NCI-H526 (cell line): ENCODE results near the gene IRAK2.
"Not testable (repeated sequence)": the region's sequence is repeated elsewhere in the genome, so short reads cannot be mapped to it uniquely, and the experiment has no call there.

Experiments used
- DNase-seq, 2 experiments: peaks; one replicate each; lab custom pipeline; 2025; lab: John Stamatoyannopoulos, UW

IRAK2 gene, protein sequence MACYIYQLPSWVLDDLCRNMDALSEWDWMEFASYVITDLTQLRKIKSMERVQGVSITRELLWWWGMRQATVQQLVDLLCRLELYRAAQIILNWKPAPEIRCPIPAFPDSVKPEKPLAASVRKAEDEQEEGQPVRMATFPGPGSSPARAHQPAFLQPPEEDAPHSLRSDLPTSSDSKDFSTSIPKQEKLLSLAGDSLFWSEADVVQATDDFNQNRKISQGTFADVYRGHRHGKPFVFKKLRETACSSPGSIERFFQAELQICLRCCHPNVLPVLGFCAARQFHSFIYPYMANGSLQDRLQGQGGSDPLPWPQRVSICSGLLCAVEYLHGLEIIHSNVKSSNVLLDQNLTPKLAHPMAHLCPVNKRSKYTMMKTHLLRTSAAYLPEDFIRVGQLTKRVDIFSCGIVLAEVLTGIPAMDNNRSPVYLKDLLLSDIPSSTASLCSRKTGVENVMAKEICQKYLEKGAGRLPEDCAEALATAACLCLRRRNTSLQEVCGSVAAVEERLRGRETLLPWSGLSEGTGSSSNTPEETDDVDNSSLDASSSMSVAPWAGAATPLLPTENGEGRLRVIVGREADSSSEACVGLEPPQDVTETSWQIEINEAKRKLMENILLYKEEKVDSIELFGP

DNA sequence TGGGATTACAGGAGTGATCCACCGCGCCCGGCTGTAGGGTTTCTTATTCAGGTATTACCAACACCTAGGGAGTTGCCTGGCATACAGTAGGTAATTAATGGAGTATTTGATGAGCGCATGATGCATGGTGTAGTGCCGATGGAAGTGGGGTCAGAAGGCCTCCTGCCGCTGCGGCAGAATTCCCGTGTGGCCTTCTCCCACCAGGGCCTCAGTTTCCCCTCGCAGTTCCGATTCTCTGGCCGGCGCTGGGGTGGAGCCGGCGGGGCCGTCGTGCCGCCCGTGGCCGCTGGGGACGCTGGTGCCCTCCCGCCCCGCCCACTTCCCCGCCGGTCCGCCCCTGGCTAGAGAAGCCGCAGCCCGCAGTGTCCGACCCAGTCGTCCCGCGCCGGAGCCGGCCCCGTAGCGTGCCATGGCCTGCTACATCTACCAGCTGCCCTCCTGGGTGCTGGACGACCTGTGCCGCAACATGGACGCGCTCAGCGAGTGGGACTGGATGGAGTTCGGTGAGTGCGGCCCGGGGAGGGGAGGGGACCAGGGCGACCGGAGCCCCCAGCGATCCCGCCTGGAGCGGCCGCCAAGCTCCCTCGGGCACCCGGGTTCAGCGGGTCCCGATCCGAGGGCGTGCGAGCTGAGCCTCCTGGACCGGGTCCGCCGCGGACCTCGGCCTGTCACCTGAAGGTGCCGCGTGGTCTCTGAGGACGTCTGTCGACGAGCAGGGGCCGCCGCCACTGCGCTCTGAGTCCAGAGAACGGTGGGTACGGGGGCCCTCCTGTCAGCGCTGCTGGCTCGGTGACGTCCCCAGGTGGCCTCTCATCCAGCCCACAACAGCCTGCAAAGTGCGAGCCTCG, at the start of gene IRAK2:
Gene IRAK2 (plus strand): TSS at position 374 of the 848 bp plus-strand sequence. CDS start 36 bp downstream, at position 410.
- peak in 1 of 2 experiments; percentile 72 for DNase-seq

DNA sequence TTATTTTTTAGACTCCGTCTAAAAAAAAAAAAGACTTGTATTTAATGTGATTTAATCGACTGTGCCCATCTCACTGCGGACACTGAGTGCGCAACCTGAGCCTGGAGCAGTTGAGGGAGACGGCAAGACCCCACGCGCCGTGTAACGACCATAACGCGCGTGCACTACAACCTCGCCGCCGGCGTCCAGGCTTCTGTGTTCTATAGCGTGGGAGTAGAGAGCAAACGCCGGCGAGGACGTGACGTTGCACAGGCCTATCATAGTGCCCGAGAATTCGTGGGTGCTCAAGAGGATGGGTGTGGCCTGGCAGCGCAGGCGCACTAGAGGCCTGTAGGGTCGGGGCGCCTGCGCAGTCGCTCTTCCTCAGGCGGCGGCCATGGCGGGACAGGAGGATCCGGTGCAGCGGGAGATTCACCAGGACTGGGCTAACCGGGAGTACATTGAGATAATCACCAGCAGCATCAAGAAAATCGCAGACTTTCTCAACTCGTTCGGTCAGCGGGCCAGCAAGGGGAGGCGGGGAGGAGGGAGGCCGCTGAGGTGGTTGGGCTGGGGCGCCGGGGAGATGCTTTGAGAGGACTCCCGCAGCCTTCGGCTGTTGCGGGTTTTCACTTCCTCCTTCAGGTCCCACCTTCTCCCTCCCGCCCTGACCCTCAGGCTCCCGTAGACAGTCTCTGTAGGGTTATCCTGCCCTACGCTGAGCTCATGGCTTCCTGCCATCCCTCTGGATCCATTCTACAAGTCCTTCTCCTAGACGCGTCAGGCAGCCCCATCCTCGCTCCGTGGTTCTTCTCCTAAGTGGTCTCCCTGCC, 49.2 kb upstream of the IRAK2 start, which contains the start of gene BRK1:
Gene BRK1 (plus strand): TSS at position 350 of the 812 bp plus-strand sequence. CDS start 27 bp downstream, at position 377.
- DNase-seq = peak; percentile 92 to 96

DNA sequence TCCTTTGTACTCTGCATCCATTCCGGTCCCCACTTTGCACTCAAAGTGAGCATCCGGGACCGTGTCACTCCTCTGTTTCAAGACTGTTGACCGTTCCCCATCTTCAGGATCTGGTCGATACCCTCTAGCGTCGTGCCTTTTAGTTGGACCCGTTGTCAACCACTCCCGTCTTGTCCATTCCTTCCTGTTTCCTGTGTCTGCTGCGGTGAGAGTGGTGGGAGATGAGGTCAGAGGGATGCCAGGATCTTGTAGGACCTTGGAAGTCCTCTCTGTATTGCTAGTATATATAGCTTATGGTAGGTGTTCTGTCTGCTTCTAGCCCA, 48.6 kb upstream of the IRAK2 start:
- no peak for DNase-seq

DNA sequence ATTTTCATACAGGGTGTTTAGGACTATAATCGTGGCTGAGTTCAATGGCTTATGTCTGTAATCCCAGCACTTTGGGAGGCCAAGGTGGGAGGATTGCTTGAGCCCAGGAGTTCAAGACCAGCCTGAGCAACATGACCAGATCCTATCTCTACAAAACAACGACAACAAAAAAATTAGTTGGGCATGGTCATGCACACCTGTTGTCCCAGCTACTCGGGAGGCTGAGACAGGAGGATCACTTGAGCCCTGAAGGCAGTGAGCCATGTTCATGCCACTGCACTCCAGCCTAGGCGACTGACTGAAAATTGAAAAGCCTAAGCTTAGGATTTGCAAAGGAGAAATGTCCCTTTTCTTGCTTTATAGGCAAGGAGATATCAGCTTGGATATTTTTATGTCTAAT, 47.8 kb upstream of the IRAK2 start:
- no peak for DNase-seq

DNA sequence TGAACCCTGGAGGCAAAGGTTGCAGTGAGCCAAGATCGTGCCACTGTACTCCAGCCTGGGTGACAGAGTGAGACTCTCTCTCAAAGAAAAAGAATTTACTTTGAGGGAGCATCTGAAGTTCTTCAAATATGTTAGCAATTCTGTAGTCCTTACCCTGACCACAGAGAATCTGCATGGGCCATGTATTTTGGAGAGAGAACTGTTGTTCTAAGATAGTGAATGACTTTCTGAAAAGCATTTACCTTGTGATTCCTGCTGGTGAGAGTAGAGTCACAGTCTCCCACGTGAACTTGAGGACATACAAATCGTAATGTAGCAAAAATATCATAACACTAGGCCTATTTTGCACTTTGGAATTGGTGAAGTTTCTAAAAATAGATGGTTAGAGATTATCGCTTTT, 45.3 kb upstream of the IRAK2 start:
- DNase-seq = no peak

DNA sequence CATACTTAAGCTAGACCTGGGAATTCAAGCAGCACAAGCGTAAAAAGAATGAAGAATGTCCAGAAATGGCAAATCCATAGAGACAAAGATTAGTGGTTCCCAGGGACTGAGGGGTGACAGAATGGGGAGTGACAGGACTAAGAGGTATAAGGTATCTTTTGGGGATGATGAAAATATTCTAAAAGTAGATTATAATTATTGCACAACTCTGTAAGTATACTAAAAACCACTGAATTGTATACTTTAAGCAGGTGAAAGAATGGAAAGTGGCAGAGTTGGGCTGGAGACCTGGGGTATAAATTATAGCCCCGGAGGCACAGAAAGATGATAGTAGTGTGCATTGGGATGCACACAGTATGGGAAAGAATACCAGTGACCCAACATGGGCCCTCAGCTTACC, 43.7 kb upstream of the IRAK2 start:
- DNase-seq = no peak

DNA sequence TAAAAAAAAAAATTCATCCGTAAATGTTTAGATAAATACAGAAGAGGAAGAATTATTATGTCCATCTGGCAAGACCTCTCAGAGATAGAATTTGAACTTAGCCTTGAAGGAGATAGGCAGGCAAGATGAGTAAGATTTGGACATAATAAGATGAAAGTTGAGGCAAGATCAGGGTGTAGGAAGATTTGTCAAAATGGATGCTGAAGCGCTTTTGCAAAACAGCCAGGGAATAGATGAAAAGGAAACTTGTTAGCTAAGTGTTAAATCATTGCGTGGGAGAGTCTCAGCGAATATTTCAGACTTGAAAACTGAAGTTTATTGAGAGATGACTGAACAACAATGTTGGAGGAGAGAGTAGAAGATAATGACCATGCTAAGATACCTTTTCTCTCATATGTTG, 42.0 kb upstream of the IRAK2 start:
- DNase-seq = no peak

DNA sequence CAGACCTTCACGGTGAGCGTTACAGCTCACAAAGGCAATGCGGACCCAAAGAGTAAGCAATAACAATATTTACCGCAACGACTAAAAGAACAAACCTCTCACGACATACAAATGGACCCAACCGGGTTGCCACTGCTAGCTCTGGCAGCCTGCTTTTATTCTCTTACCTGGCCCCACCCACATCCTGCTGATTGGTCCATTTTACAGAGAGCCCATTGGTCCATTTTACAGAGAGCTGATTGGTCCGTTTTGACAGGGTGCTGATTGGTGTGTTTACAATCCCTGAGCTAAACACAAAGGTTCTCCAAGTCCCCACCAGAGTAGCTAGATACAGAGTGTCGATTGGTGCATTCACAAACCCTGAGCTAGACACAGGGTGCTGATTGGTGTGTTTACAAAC, 28.8 kb upstream of the IRAK2 start:
- DNase-seq = not testable (repeated sequence)

DNA sequence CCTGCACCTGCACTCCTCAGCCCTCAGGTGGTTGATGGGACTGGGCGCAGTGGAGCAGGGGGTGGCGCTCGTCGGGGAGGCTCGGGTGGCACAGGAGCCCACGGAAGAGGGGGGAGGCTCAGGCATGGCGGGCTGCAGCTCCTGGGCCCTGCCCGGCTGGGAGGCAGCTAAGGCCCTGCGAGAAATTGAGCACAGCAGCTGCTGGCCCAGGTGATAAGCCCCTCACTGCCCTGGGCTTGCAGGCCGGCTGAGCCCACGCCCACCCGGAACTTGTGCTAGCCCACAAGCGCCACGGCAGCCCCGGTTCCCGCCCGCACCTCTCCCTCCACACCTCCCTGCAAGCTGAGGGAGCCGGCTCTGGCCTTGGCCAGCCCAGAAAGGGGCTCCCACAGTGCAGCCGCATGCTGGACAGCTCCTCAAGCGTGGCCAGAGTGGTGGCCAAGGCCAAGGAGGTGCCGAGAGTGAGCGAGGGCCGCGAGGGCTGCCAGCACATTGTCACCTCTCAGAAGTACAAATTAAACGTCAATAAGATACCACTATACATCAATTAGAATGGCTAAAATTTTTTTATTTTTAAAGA, 28.2 kb upstream of the IRAK2 start:
- no peak for DNase-seq

DNA sequence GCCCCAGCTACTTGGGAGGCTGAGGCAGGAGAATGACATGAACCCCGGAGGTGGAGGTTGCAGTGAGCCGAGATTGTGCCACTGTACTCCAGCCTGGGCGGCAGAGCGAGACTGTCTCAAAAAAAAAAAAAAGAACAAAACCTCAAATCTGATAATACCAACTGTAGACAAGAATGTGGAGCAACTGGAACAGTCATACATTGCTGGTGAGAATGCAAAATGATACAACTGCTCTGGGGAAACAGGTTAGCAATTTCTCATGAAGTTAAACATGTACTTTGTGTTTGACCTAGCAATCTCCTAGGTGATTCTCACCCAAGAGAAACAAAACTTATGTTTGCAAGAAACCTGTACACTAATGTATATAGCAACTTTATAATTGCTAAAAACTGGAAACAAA, 27.5 kb upstream of the IRAK2 start:
- DNase-seq = no peak

DNA sequence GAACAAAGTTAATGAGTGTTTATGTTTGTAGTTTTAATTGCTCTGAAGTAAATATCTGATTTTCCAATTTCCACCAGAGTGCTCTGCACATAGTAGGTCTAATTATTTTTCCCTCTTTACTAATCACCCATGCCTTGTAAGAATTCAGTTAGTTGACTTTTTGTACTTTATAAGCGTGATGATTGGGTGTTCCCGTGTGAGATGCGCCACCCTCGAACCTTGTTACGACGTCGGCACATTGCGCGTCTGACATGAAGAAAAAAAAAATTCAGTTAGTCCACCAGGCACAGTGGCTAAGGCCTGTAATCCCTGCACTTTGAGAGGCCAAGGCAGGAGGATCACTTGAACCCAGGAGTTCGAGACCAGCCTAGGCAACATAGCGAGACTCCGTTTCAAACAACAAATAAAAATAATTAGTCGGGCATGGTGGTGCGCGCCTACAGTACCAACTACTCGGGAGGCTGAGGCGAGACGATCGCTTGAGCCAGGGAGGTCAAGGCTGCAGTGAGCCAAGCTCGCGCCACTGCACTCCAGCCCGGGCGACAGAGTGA, 23.6 kb upstream of the IRAK2 start:
- DNase-seq = no peak

DNA sequence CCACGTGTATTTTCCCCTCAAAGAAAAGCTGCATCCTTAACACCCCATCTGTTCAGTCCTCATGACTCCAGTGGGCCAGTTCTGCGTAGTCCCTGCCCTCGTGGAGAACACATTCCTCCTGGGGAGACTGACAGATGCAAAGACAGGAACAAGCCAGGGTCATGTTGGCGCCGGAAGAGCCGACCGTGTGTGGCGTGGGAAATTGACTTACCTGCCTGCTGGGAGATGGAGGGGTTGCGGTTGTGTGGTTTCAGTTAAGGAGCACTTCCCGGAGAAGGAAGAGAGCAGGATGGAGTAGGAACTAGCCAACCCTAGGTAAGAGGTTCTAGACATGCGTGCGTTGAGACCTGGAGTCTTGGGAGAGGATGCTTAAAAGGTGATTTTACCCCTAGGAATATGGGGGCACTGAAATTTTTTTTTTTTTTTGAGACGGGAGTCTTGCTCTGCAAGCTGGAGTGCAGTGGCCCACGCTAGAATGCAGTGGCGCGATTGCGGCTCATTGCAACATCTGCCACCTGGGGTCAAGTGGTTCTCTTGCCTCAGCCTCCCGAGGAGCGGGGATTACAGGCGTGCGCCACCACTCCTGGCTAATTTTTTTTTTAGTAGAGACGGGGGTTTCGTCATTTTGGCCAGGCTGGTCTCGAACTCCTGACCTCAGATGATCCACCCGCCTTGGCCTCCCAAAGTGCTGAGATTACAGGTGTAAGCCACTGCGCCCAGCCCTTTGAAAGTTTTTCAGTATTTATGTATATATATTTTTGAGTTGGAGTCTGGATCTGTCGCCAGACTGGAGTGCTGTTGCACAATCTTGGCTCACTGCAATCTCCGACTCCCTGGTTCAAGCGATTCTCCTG, 21.8 kb upstream of the IRAK2 start:
- peak in 1 of 2 experiments; percentile 41 for DNase-seq

DNA sequence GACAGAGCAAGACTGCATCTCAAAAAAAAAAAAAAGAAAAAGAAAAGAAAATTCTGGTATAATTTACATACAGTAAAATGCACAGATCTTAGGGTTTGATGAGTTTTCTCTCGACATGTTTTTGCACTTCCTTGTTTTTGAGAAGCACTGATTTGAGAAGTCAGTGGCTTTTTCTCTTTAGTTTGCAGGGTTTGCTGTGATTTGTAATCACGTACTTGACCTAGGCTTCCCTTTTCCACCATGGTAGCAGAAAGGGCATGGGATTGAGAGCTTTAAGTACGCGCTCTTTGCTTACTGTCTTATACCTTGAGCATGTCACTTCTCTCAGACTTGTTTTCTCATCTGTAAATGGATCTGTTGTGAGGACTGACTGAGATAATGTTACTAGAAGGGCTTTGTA, 19.0 kb upstream of the IRAK2 start:
- no peak for DNase-seq

DNA sequence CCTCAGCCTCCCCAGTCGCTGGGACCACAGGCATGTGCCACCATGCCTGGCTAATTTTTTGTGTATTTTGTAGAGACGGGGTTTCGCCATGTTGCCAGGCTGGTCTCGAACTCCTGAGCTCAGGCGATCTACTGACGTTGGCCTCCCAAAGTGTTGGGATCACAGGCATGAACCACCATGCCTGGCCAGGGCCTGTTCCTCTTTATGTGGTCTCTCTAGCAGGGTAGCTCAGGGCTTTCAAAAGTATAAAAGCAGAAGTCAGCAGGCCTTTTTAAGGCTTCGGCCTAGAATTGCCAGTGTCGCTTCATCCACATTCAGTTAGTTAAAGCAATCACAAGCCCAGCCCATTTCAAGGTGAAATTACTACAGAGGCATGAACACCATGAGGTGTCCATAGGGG, 15.5 kb upstream of the IRAK2 start:
- DNase-seq = no peak

DNA sequence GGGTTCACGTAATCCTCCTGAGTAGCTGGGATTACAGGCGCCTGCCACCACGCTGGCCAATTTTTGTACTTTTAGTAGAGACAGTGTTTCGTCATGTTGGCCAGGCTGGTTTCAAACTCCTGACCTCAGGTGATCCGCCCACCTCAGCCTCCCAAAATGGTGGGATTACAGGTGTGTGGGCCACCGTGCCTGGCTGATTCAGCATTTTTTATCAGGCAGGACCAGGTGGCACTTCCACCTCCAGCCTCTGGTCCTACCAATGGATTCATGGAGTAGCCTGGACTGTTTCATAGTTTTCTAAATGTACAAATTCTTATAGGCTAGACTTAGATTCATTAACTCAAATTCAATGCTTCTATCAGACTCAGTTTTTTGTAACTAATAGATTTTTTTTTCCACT, 13.7 kb upstream of the IRAK2 start:
- DNase-seq = no peak

DNA sequence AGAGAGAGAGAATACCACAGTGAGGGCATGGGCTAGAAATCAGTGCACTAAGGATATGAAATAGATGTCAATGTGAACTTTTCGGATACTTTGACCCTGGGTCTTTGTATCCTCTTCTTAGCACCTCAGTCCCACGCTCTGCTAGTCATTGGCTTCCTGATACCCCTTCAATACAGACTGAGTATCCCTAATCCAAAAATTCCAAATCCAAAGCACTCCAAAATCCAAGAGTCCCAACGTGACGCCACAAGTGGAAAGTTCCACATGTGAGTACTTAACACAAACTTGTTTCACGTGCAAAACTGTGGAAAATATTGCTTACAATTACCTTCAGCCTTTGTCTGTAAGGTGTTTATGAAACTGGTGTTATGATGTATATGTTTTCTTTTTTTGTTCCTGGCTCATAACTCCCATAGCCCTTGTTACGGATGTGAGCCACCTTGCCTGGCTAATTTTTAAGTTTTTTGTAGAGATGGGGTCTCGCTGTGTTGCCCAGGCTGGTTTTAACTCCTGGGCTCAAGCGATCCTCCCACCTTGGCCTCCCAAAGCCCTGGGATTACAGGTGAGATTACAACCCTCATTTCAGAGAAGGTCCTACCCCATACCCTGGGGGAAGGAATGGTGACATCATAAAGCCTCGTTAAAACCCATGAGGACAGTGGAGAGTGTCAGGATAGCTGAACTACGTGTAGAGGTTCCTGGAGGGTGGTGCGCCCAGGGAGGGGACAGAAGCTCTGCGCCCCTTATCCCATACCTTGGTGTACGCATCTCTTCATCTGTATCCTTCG, 10.2 kb upstream of the IRAK2 start:
- no peak for DNase-seq

DNA sequence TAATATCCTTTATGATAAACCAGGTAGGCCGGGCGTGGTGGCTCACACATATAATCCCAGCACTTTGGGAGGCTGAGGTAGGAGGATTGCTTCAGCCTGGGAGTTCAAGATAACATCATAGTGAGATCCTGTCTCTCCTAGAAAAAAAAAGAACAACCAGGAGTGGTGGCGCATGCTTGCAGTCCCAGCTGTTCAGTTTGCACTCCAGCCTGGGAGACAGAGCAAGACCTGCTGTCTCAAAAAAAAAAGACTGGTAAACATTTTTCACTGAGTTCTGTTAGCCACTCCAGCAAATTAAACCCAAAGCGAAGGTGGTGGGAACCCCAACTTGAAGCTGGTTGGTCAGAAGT, 9.6 kb upstream of the IRAK2 start:
- DNase-seq = no peak

DNA sequence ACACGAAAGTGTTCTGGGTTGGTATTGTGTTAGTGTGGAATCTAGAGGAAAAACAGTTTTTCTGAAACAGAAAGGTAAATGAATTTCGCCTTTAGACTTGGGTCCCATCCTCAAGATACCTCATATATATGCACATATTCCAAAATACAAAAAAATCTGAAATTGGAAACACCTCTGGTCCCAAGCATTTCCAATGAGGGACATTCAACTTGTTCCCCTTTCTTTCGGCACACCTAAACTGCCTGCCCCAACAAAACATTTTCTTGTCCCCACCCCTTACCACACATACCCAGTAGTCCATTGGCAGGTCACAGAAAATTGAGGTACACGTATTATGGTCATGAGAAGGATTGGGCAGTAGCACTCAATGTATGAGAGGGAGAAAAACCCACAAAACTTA, 9.1 kb upstream of the IRAK2 start:
- DNase-seq = no peak

DNA sequence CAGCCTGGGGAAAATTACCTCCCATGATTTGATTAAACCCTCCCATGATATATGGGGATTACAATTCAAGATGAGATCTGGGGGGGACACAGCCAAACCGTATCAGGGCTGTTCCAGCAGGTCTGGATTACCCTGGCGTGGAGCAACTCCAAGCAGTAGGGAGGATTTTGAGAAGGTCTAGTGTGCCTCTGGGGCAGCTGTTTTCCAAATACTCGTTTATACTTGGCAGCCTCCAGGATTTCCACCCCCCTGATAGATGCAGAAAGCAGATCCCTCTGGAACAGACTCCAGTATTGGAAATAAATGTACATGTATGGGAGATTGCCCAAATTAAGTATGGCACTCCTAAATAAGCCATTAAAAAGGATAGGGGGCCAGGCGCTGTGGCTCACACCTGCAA, 7.7 kb upstream of the IRAK2 start:
- DNase-seq = no peak

DNA sequence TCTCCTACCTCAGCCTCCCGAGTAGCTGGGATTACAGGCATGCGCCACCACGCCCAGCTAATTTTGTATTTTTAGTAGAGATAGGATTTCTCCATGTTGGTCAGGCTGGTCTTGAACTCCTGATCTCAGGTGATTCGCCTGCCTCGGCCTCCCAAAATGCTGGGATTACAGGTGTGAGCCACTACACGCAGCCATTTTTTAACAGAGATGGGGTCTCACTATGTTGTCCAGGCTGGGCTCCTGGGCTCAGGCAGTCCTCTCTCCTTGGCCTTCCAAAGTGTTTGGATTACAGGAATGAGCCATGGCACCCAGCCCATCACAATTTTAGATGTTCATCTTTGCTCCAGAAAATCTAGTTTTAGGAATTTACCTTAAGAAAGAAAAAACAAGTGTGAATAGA, 6.2 kb upstream of the IRAK2 start:
- DNase-seq = not testable (repeated sequence)
